A549 (cell line): ENCODE results near the gene TNRC18. TPM values are rescaled to one million over a fixed set of nuclear protein-coding genes. Genes with fewer than 3 reads are reported as not detected.

Experiments
- ATAC-seq, 2 experiments: fragments of 200-7000 bp in 1 of 2; fragments of >200 bp in 1 of 2; cut with Nextera tagmentation in 1 of 2; cut with Tn5 transposase in 1 of 2; 3 replicates each; pipeline versions ENCODE4 v1.8.0 to v1.9.1; 2018 to 2020; ENCODE audit warnings: mild to moderate bottlenecking in 1 of 2, moderate library complexity in 1 of 2
- CTCF ChIA-PET: fragments of 300-600 bp; sonication (Branson Sonifier 250); formaldehyde crosslinking; extraction: SDS; loops from one replicate; lab custom pipeline; 2021; ENCODE audit warnings: antibody characterized with exemption, inconsistent platforms; lab: Yijun Ruan, JAX
- POLR2A ChIA-PET: fragments of 350-600 bp; formaldehyde crosslinking; extraction: SDS; loops from one replicate; lab custom pipeline; 2021; ENCODE audit warnings: antibody characterized with exemption, inconsistent platforms; lab: Yijun Ruan, JAX
- DNase-seq, 2 experiments: peaks; one replicate each; pipeline versions ENCODE4 v3.0.0 to v3.0.0-alpha.2; 2011 to 2016; ENCODE audit warnings: low read depth in 1 of 2, low spot score in 1 of 2
- FAIRE-seq: peaks from 2 replicates; lab custom pipeline; 2011; peaks lifted over from hg19 to GRCh38; lab: Jason Lieb, UNC
- H3K27ac ChIP-seq, 2 experiments: fragments of >200 bp; sonication (Bioruptor Twin); formaldehyde crosslinking; 3 replicates each; pipeline ENCODE4 v1.5.1; 2016 to 2017
- H3K4me1 ChIP-seq: fragments of >200 bp; sonication (Bioruptor Twin); formaldehyde crosslinking; 3 replicates; pipeline ENCODE4 v1.6.1; 2016
- H3K4me2 ChIP-seq: fragments of >200 bp; sonication (Bioruptor Twin); formaldehyde crosslinking; 3 replicates; pipeline ENCODE4 v1.6.1; 2016
- H3K4me3 ChIP-seq: fragments of >200 bp; sonication (Bioruptor Twin); formaldehyde crosslinking; 3 replicates; pipeline ENCODE4 v1.5.1; 2016
- H3K9me3 ChIP-seq: fragments of >200 bp; sonication (Bioruptor Twin); formaldehyde crosslinking; 3 replicates; pipeline ENCODE4 v1.6.1; 2016
- CBX2 ChIP-seq: fragments of 200-600 bp; sonication (generic); IDR thresholded peaks from 2 replicates; pipeline ENCODE4 v1.6.1; 2016; ENCODE audit warnings: low read depth, mild to moderate bottlenecking, borderline replicate concordance
- CHD4 ChIP-seq: fragments of 200-600 bp; sonication (generic); IDR thresholded peaks from 2 replicates; pipeline ENCODE4 v1.6.1; 2016; ENCODE audit warnings: antibody characterized with exemption, mild to moderate bottlenecking, borderline replicate concordance
- ESRRA ChIP-seq: fragments of 150-350 bp; IDR thresholded peaks from 2 replicates; pipeline ENCODE4 v1.6.1; 2014; ENCODE audit warnings: mild to moderate bottlenecking, low read length, borderline replicate concordance
- FOSL2 ChIP-seq, 2 experiments: fragments of 450-650 bp in 1 of 2; fragments of >200 bp in 1 of 2; sonication (Bioruptor Twin) in 1 of 2; formaldehyde crosslinking; IDR thresholded peaks; 2 replicates each; pipeline versions ENCODE4 v1.5.0 to v1.6.1; 2016 to 2020; ENCODE audit warnings: mild to moderate bottlenecking in 1 of 2, moderate library complexity in 1 of 2
- HES2 ChIP-seq: fragments of >200 bp; sonication (Bioruptor Twin); formaldehyde crosslinking; IDR thresholded peaks from 2 replicates; pipeline ENCODE4 v1.6.1; 2016
- KDM1A ChIP-seq: fragments of 200-600 bp; sonication (generic); IDR thresholded peaks from 2 replicates; pipeline ENCODE4 v1.6.1; 2016; ENCODE audit warnings: low read depth, mild to moderate bottlenecking
- NPAS2 ChIP-seq: fragments of 250-450 bp; sonication (Bioruptor Pico); IDR thresholded peaks from 2 replicates; pipeline ENCODE4 v1.8.0; 2022; ENCODE audit warnings: mild to moderate bottlenecking, moderate library complexity, borderline replicate concordance
- POLR2AphosphoS2 ChIP-seq: conservative IDR thresholded peaks from 2 replicates; pipeline ENCODE4 v1.6.1; 2012; ENCODE audit warnings: low read length, improper control_type of control experiment, inconsistent platforms
- RAD21 ChIP-seq, 2 experiments: fragments of >200 bp in 1 of 2; sonication (Bioruptor Twin) in 1 of 2; formaldehyde crosslinking in 1 of 2; IDR thresholded peaks in 1 of 2; conservative IDR thresholded peaks in 1 of 2; 2 replicates in 1 of 2; 3 replicates in 1 of 2; pipeline ENCODE4 v1.6.1; 2012 to 2018; ENCODE audit warnings: inconsistent platforms in 1 of 2
- TP53 ChIP-seq: fragments of 250-450 bp; sonication (Bioruptor Pico); IDR thresholded peaks from 2 replicates; pipeline ENCODE4 v1.5.0; 2021; ENCODE audit warnings: mild to moderate bottlenecking, moderate library complexity
- ZC3H11A ChIP-seq: fragments of 450-650 bp; IDR thresholded peaks from 2 replicates; pipeline ENCODE4 v1.6.1; 2014; ENCODE audit warnings: antibody characterized with exemption, mild to moderate bottlenecking
- ZFP36 ChIP-seq: fragments of 450-650 bp; IDR thresholded peaks from 2 replicates; pipeline ENCODE4 v1.6.1; 2014; ENCODE audit warnings: borderline replicate concordance; ENCODE audit not compliant: partially characterized antibody
- WGBS: methylation state at CpG from one replicate; pipeline ENCODE4 v1.1.6; 2017; ENCODE audit errors: missing lambda C conversion rate; 5-methylcytosine and 5-hydroxymethylcytosine counted together
- polyA plus RNA-seq, 4 experiments: library from polyadenylated mRNA; depleted of rRNA in 3 of 4; stranded (reverse); fragments of >200 nt; fragmentation: RNase III in 1 of 4; extraction: RNeasy Plus Mini Kit Qiagen cat#74134 plus additional on column Dnase treatment in 1 of 4; gene quantifications; 2 replicates in 3 of 4; 3 replicates in 1 of 4; pipeline ENCODE4 v1.2.3, GENCODE V29; 2011 to 2017
- TF ChIP-seq, protein P1 (sequence below): fragments of 200-600 bp; sonication (generic); IDR thresholded peaks from 2 replicates; pipeline ENCODE4 v1.6.1; 2016; ENCODE audit warnings: antibody characterized with exemption, mild to moderate bottlenecking, moderate library complexity
- TF ChIP-seq, protein P2 (sequence below): fragments of 250-450 bp; sonication (Bioruptor Pico); IDR thresholded peaks from 2 replicates; pipeline ENCODE4 v1.5.0; 2021; ENCODE audit warnings: mild to moderate bottlenecking, moderate library complexity, borderline replicate concordance
- TF ChIP-seq, protein P3 (sequence below): fragments of >200 bp; sonication (Bioruptor Twin); formaldehyde crosslinking; IDR thresholded peaks from 3 replicates; pipeline ENCODE4 v1.5.1; 2016
- TF ChIP-seq, protein P4 (sequence below): fragments of >200 bp; sonication (Bioruptor Twin); formaldehyde crosslinking; IDR thresholded peaks from 3 replicates; pipeline ENCODE4 v1.6.1; 2016
- TF ChIP-seq, protein P5 (sequence below): IDR thresholded peaks from 2 replicates; pipeline ENCODE4 v1.6.1; 2012

Gene TNRC18
- polyA plus RNA-seq, 2 of the 4 experiments (the other 2 are of a cell fraction), result 15.5 to 39.9 TPM

DNA sequence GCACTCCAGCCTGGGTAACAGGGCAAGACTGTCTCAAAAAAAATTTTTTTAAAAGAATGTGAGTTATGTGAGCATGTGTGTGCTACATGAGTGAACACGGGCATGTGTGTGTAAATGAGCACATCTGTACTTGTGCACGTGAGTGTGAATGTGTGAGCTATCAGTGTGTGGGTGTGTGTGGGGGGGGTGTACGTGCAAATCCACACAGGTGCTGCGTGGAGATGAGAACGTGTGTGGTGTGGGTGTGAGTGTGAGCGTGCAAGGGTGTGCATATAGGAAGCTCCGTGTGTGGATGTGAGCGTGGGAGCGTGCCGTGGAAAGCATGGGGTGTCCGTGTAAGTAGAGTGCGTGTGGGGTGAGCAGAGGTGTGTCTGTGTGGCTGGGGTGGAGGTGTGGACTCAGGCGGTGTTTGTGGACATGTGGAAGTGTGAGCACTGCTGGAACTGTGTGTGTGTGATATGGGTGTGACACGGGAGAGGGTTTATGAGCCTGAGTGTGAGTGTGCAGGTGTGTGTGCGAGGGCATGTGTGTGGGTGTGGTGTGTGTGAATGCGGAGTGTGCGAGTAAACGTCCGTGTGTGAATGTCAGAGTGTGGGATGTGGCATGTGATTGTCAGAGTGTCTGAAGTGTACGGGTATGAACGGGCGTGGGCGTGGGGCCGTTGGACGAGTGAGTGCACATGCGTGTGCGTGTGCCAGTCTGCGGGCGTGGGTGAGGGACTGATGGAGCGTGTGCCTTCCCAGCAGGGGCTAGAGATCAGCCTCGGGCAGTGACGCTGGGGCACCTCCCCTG lies 45.9 kb upstream of the TNRC18 start:
- H3K9me3 ChIP-seq, result peaks cover 7% of the 10 kb centered on the region; the same call in 1 of the 3 replicates
- no peak for TF ChIP-seq ZFP36
- TF ChIP-seq CHD4, result no peak
- no peak for TF ChIP-seq RAD21 (conservative IDR thresholded peaks at IDR 0.05 in 1 of 2, IDR thresholded peaks at IDR 0.05 in 1 of 2)
- TF ChIP-seq, protein P1, sequence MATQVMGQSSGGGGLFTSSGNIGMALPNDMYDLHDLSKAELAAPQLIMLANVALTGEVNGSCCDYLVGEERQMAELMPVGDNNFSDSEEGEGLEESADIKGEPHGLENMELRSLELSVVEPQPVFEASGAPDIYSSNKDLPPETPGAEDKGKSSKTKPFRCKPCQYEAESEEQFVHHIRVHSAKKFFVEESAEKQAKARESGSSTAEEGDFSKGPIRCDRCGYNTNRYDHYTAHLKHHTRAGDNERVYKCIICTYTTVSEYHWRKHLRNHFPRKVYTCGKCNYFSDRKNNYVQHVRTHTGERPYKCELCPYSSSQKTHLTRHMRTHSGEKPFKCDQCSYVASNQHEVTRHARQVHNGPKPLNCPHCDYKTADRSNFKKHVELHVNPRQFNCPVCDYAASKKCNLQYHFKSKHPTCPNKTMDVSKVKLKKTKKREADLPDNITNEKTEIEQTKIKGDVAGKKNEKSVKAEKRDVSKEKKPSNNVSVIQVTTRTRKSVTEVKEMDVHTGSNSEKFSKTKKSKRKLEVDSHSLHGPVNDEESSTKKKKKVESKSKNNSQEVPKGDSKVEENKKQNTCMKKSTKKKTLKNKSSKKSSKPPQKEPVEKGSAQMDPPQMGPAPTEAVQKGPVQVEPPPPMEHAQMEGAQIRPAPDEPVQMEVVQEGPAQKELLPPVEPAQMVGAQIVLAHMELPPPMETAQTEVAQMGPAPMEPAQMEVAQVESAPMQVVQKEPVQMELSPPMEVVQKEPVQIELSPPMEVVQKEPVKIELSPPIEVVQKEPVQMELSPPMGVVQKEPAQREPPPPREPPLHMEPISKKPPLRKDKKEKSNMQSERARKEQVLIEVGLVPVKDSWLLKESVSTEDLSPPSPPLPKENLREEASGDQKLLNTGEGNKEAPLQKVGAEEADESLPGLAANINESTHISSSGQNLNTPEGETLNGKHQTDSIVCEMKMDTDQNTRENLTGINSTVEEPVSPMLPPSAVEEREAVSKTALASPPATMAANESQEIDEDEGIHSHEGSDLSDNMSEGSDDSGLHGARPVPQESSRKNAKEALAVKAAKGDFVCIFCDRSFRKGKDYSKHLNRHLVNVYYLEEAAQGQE, result no peak
- no peak for TF ChIP-seq FOSL2 (IDR thresholded peaks at IDR 0.05)
- no peak for TF ChIP-seq FOSL2 (CRISPR knock-in tag; IDR thresholded peaks at IDR 0.05)
- TF ChIP-seq, protein P2, sequence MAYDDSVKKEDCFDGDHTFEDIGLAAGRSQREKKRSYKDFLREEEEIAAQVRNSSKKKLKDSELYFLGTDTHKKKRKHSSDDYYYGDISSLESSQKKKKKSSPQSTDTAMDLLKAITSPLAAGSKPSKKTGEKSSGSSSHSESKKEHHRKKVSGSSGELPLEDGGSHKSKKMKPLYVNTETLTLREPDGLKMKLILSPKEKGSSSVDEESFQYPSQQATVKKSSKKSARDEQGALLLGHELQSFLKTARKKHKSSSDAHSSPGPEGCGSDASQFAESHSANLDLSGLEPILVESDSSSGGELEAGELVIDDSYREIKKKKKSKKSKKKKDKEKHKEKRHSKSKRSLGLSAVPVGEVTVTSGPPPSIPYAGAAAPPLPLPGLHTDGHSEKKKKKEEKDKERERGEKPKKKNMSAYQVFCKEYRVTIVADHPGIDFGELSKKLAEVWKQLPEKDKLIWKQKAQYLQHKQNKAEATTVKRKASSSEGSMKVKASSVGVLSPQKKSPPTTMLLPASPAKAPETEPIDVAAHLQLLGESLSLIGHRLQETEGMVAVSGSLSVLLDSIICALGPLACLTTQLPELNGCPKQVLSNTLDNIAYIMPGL, result no peak
- FAIRE-seq (no peak), DNase-seq (no peak), ATAC-seq (no peak)
- 87% methylated on average over 31 of the region's 32 CpGs for WGBS
- H3K4me1 ChIP-seq, result no peaks in the 10 kb centered on the region
- H3K27ac ChIP-seq, result no peak overlapping the region
- H3K4me3 ChIP-seq, result no peak overlapping the region
- ChIA-PET CTCF (interaction anchor here (1.3 kb wide), 1 partner anchor 73 kb away, joined by 4 read pairs; no protein-coding TSS in a partner anchor), POLR2A (no interaction called here)
- H3K4me2 ChIP-seq, result no peak overlapping the region

- no peak overlapping the region for H3K27ac ChIP-seq
- 77% methylated on average over 9 of the region's 9 CpGs for WGBS
- TF ChIP-seq, protein P3, sequence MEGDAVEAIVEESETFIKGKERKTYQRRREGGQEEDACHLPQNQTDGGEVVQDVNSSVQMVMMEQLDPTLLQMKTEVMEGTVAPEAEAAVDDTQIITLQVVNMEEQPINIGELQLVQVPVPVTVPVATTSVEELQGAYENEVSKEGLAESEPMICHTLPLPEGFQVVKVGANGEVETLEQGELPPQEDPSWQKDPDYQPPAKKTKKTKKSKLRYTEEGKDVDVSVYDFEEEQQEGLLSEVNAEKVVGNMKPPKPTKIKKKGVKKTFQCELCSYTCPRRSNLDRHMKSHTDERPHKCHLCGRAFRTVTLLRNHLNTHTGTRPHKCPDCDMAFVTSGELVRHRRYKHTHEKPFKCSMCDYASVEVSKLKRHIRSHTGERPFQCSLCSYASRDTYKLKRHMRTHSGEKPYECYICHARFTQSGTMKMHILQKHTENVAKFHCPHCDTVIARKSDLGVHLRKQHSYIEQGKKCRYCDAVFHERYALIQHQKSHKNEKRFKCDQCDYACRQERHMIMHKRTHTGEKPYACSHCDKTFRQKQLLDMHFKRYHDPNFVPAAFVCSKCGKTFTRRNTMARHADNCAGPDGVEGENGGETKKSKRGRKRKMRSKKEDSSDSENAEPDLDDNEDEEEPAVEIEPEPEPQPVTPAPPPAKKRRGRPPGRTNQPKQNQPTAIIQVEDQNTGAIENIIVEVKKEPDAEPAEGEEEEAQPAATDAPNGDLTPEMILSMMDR, result no peak
- no peak for TF ChIP-seq CHD4
- TF ChIP-seq TP53, result no peak
- no peak for TF ChIP-seq HES2
- TF ChIP-seq ESRRA, result no peak
- no peak for TF ChIP-seq CBX2
- no peak for TF ChIP-seq POLR2AphosphoS2
- no peak for TF ChIP-seq KDM1A
- TF ChIP-seq, protein P4, sequence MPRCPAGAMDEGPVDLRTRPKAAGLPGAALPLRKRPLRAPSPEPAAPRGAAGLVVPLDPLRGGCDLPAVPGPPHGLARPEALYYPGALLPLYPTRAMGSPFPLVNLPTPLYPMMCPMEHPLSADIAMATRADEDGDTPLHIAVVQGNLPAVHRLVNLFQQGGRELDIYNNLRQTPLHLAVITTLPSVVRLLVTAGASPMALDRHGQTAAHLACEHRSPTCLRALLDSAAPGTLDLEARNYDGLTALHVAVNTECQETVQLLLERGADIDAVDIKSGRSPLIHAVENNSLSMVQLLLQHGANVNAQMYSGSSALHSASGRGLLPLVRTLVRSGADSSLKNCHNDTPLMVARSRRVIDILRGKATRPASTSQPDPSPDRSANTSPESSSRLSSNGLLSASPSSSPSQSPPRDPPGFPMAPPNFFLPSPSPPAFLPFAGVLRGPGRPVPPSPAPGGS, result no peak
- no peak for TF ChIP-seq ZC3H11A
- TF ChIP-seq NPAS2 (CRISPR knock-in tag), result no peak
- TF ChIP-seq, protein P5, sequence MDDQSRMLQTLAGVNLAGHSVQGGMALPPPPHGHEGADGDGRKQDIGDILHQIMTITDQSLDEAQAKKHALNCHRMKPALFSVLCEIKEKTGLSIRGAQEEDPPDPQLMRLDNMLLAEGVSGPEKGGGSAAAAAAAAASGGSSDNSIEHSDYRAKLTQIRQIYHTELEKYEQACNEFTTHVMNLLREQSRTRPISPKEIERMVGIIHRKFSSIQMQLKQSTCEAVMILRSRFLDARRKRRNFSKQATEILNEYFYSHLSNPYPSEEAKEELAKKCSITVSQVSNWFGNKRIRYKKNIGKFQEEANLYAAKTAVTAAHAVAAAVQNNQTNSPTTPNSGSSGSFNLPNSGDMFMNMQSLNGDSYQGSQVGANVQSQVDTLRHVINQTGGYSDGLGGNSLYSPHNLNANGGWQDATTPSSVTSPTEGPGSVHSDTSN, result no peak
- CTCF ChIA-PET, result interaction anchor here (0.9 to 1.0 kb wide), 2 partner anchors 11 to 236 kb away, joined by 3 read pairs; no protein-coding TSS in a partner anchor
- no peak for FAIRE-seq
- no peak overlapping the region for H3K4me3 ChIP-seq
- no peak for DNase-seq
- H3K4me2 ChIP-seq, result no peak overlapping the region
- ATAC-seq, result no peak
- peaks cover 3% of the 10 kb centered on the region; the same call in 1 of the 3 replicates for H3K9me3 ChIP-seq
- POLR2A ChIA-PET, result no interaction called here
- H3K4me1 ChIP-seq, result no peaks in the 10 kb centered on the region
Observed at GRCh38 chr7:5467645-5468044, 44.0 kb upstream of the TNRC18 start.
